ENCODE measurements around the gene TSPAN4.

The TSPAN4 gene

GRCh38 chr11:848380-848931 lies 5.8 kb downstream of the TSPAN4 start:
- no peak overlapping the region for H3K4me3 ChIP-seq (ENCODE audit: low read depth, low read length)

GRCh38 chr11:849104-849824 lies 6.6 kb downstream of the TSPAN4 start:
- H3K4me3 ChIP-seq (ENCODE audit: low read depth, low read length) = no peak overlapping the region

GRCh38 chr11:849951-850774 lies 7.5 kb downstream of the TSPAN4 start:
- H3K4me3 ChIP-seq (ENCODE audit: low read depth, low read length) = peak overlapping the region; percentile 52

- peak overlapping the region; percentile 52 for H3K4me3 ChIP-seq (ENCODE audit: low read depth, low read length)
Observed at GRCh38 chr11:850775-851763, 8.4 kb downstream of the TSPAN4 start.

GRCh38 chr11:852762-853161 lies 10.1 kb downstream of the TSPAN4 start:
- H3K4me3 ChIP-seq (ENCODE audit: low read depth, low read length) = no peak overlapping the region

GRCh38 chr11:853682-854448 lies 11.2 kb downstream of the TSPAN4 start:
- H3K4me3 ChIP-seq (ENCODE audit: low read depth, low read length) = no peak overlapping the region

- H3K4me3 ChIP-seq (ENCODE audit: low read depth, low read length) = no peak overlapping the region
Observed at GRCh38 chr11:854601-855329, 12.1 kb downstream of the TSPAN4 start.

- H3K4me3 ChIP-seq (ENCODE audit: low read depth, low read length) = no peak overlapping the region
Observed at GRCh38 chr11:855330-855674, 12.7 kb downstream of the TSPAN4 start.

- H3K4me3 ChIP-seq (ENCODE audit: low read depth, low read length) = no peak overlapping the region
Observed at GRCh38 chr11:855796-856195, 13.1 kb downstream of the TSPAN4 start.

- H3K4me3 ChIP-seq (ENCODE audit: low read depth, low read length) = no peak overlapping the region
Observed at GRCh38 chr11:856397-856796, 13.7 kb downstream of the TSPAN4 start.

GRCh38 chr11:858053-858761 lies 15.6 kb downstream of the TSPAN4 start:
- no peak overlapping the region for H3K4me3 ChIP-seq (ENCODE audit: low read depth, low read length)

GRCh38 chr11:858762-859339 lies 16.2 kb downstream of the TSPAN4 start:
- H3K4me3 ChIP-seq (ENCODE audit: low read depth, low read length) = no peak overlapping the region

- no peak overlapping the region for H3K4me3 ChIP-seq (ENCODE audit: low read depth, low read length)
Observed at GRCh38 chr11:859394-860131, 16.9 kb downstream of the TSPAN4 start.

GRCh38 chr11:860234-861104 lies 17.8 kb downstream of the TSPAN4 start:
- no peak overlapping the region for H3K4me3 ChIP-seq (ENCODE audit: low read depth, low read length)

GRCh38 chr11:861105-861479 lies 18.4 kb downstream of the TSPAN4 start:
- H3K4me3 ChIP-seq (ENCODE audit: low read depth, low read length) = no peak overlapping the region

GRCh38 chr11:862081-862661 lies 19.5 kb downstream of the TSPAN4 start:
- H3K4me3 ChIP-seq (ENCODE audit: low read depth, low read length) = no peak overlapping the region

GRCh38 chr11:862696-863022 lies 20.0 kb downstream of the TSPAN4 start:
- H3K4me3 ChIP-seq (ENCODE audit: low read depth, low read length) = no peak overlapping the region

Measured in iPS-11a (cell line).